Measurements from ENCODE around the gene GPR155.
"Not testable (repeated sequence)": the region's sequence is repeated elsewhere in the genome, so short reads cannot be mapped to it uniquely, and the experiment has no call there.

DNA sequence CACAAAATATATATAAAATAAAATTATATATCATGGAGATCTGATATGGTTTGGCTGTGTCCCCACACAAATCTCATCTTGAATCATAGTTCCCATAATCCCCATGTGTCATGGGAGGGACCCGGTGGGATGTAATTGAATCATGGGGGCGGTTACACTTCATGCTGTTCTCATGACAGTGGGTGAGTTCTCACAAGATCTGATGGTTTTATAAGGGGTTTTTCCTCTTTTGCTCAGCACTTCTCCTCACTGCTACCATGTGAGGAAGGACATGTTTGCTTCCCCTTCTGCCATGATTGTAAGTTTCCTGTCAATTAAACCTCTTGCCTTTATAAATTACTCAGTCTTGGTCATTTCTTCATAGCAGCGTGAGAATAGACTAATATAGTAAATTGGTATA is 98.1 kb downstream of the GPR155 start:
- TF ChIP-seq, protein P1, sequence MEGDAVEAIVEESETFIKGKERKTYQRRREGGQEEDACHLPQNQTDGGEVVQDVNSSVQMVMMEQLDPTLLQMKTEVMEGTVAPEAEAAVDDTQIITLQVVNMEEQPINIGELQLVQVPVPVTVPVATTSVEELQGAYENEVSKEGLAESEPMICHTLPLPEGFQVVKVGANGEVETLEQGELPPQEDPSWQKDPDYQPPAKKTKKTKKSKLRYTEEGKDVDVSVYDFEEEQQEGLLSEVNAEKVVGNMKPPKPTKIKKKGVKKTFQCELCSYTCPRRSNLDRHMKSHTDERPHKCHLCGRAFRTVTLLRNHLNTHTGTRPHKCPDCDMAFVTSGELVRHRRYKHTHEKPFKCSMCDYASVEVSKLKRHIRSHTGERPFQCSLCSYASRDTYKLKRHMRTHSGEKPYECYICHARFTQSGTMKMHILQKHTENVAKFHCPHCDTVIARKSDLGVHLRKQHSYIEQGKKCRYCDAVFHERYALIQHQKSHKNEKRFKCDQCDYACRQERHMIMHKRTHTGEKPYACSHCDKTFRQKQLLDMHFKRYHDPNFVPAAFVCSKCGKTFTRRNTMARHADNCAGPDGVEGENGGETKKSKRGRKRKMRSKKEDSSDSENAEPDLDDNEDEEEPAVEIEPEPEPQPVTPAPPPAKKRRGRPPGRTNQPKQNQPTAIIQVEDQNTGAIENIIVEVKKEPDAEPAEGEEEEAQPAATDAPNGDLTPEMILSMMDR (conservative IDR thresholded peaks at IDR 0.05): not testable (repeated sequence)
- TF ChIP-seq EZH2 (IDR thresholded peaks at IDR 0.05; ENCODE audit: low read depth): not testable (repeated sequence)

Measured in PC-9 (cell line).